COR-L47 (cell line): ENCODE measurements around the gene MMEL1.

Experiments used
- DNase-seq: peaks from one replicate; lab custom pipeline; 2025; lab: John Stamatoyannopoulos, UW

MMEL1 gene

DNA sequence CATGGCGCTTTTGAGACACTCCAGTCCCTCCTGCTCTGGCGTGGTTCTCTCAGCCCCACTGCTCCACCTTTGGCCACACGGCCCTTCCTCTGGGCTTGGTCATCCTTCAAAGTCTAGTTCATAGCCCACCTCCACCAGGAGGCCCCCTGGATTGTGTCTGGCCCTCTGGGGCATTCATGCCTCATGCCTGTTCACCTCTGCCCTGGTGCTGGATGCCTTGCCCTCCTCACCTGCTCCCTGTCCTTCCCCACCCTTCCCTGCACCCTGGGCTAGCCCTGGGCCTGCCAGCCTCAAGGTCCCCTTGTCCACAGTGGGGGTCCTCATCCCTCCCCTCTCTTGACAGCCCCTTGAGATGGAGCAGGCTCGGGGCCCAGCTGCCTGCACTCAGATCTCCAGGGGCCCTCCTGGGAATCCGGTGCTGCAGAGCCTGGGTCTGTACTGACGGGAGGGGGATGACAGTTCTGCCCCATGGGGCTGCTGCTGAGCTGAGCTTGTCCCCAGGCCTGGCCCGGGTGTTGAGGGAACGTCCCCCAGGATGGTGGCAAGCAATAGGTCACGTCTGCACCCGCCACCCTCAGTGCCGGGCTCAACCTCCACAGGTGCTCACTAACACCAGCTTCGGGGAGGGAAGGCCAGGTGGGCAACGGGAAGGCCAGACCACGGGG lies 27.8 kb downstream of the MMEL1 start:
- no peak for DNase-seq

DNA sequence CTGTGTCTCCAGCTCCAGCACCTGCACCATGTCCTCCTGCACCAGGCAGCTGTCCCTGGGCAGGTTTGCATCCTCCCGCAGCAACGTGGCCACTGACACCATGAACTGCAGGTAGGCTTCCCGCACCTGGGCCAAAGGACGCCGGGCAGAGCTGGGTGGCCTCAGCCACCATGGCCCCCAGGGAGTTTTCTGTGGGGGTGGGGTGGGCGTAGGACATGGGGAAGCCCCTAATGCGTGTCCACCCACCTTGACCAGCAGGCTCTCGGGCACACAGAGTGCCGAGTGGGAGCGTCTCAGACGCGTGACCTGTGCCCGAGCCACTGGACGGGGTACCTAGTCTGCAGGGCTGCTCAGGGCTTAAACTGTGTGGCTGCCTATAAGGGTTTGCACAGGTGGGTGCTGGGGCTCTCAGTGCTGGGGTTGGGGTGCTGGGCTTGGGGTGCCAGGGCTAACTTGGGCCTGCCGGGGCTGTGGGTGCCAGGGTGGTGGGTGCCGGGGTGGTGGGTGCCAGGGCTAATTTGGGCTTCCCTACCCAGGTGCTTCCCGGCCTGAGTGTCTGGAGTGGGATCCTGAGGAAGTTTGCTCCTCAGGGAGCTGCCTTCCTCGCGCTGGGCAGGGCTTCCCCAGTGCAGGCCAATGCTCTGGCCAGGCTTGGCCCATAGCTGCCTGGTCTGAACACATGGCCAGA lies 28.5 kb downstream of the MMEL1 start:
- DNase-seq: no peak

DNA sequence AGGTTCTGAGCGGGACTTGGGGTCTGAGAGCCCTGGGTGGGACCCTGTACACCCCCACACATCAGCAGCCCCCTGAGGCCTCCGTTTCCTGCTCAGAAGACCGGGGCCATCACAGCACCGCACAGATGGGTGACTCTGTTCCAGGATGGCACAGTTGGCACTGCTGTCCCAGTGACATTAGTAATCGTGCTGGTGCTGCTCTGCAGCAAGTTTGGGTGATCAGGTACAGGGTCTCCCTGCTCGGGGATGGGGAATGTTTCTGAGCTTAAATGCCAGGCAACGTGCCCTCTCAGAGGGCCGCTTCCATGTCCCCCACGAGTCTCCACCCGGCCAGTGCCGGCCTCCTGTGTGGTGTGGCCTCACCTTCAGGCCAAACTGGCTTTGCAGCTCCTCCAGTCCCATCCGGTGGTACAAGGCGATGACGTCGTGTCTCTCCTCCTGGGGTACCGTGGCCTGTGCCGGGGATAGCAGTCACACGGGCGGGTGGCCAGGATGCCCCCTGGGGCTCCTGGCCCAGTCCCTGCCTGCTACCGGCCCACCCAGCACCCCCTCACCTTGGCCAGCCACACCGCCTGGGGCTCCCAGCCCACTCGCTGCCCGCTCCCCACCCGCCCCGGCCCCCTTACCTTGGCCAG lies 29.2 kb downstream of the MMEL1 start:
- no peak for DNase-seq

DNA sequence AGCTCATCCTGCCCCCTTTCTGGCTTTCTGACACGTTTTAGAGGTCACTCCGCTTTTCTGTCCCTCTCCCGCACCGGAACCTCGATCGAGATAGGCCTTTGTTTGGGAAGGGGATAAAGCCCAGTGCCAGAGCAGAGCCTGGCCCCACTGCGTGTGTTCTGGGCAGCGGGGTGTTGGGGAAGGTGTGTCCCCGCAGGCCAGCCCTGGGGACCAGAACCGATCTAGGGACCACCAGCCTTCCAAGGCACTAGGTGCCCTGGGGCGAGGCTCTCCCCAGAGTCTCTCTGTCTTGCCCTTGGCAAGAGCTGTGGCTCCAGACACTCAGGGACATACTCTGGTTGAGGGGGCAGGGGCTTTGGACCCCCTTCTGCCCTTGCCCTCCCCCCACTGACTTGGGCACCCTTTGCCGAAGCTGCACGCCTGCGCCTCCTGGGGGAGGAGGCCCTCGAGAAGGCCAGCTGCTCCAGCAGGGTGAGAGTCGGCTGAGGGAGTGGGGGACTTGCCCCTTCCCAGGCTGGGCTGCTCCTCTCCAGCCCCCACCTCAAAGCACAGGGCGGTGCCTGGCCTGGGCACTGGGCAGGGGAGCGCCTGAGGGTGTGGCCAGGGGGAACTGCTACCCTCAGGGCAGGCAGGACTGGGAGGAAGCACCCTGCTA lies 29.8 kb downstream of the MMEL1 start:
- no peak for DNase-seq

DNA sequence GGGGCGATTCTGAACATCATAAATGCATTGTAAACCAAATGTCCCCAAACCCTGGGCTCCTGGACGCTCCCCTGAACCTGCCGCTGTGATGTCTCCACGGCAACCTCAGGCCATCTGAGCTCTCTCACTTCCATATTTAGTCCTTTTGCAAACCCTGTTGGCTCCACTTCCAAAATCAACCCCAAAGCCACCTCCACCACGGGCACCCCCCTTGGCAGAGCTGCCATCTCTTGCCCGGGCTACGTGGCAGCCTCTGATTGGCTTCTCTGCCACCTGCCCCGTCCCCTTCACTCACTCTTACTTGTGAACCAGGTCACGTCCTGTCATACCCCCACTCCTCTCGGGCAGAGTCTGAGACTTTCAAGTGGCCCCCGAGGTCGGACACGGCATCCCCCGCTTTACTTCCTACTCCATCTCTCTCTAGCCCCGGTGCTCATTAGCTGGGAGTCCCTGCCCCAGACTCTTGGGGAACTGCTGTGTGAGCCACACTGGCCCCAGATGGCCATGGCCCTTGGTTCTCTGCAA lies 30.4 kb downstream of the MMEL1 start:
- DNase-seq: no peak

DNA sequence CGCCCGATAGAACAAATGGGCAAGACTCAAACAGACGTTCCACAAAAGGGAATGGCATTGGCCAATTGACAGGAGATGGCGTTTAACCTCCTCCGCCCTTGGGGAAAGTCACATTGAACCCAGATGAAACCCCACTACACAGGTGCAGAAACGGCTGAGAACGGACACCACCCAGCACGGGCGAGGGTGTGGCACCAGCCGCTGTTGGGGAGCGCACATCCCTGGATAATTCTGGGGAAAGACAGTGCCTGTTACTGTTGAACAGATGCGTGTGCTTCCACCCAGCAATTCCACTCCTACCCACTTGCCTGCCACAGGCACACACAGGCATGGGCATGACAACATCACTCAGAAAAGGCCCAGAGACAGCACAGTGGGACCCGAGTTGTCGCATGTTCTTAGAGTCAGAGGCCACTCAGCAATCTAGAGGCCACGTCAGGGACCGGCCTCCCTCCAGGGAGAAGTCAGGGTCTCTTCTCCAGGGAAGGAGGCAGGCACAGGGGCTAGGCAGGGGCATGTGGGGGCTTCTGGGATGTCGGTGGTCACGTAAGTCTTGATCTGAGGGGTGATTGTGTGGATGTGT lies 31.0 kb downstream of the MMEL1 start:
- no peak for DNase-seq

DNA sequence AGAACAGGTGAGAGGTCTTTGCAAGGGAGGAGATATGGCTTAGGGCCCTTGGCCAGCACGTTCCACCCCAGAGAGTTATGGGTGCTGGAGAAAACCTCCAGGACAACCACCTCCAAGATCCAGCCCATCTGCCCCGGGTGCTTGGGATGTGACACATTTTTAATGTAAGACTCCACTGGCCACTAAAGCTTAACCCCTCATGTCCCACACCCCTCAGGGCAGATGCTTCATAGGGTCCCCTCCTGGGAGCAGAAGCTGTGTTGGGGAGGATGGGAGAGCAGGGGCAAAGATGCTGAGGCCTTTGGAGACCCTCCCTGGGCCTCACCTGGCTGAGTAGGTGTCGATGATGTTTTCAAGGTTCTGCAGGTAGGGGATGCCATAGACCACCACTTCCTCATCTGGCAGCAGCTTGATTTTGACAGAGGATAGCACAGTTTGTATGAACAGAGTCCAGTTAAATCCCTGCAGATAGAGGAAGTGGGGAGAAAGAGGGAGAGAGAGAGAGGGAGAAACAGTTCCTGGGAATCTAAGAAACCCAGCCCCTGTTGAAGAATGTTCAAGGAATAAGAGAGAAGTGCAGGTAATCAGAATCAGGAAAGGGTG lies 34.4 kb downstream of the MMEL1 start:
- no peak for DNase-seq

DNA sequence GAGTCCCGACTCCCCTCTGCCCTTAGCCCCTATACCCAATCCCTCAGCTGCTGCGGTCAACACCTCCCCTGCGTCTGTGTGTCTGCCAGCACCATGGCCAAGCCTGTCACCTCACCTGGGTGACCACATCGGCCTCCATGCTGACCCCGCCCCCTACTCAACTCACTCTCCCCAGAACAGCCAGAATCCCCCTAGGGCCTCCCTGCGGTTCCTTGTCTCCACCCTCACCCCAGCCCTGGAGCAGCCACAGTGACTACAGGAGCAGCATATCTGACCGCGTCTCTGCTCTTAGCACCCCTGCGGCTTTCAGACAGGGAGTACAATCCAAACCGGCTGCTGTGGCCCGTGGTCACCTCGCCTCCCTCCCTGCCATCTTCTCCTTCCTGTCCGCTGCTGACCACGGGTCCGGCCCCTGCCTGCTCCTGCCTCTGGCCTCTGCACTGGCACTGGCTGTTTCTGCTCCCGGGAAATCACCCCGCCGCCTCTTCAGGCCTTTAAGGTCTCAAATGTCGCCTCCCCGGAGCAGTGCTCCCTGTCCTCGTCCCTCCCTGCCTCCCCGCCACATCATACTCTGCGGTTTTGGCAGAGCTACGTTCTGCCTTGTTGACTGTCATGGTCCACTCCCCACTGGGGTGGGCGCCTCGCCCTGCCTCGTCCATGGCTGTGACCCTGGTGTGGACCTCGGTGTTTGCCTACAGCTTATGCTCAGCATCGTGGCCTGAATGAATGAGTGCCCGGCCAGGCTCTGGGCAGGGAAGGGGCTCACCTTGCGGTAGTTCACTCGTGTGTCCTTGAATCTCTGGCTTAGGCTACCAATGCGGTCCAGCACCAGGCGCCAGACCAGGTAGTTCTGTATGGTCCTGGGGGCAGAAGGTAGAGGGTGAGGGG lies 35.1 kb downstream of the MMEL1 start:
- DNase-seq: no peak

DNA sequence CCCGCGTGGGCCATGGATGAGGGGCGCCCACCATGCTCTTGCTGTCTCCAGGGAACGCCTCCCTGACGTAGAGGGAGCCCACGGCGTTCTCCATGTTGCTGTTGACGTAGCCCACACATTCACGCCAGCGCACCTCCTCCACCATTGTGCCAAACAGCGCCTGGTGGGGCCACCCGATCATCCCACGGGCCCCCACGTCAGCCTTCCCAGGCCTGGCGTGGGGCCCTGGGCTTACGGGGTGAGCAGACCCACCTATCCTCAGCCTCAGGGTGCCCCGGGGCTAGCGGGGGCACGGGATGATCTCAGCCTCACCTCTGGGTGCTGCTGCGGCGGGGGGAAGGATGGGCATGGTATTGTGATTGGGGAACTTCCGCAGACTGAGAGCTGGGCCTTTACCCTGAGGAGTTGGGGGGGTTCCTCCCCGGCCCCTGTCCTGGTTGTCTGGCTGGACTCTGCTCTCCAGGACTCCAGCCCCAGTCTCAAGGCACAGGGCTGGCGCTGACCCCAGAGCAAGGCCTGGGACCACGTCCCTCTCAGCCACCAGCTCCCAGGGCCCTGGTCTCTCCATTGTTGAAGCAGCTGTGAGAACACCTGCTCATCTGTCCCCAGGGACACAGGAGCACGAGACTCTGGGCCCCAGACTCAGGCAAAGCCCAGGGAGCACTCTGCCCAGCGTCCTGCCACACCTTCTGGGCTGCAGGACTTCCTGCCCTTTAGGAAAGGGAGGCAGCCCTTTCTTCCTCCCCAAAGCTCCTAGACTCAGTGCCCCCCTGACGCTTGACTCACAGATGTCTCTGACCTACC lies 36.1 kb downstream of the MMEL1 start:
- DNase-seq: no peak

DNA sequence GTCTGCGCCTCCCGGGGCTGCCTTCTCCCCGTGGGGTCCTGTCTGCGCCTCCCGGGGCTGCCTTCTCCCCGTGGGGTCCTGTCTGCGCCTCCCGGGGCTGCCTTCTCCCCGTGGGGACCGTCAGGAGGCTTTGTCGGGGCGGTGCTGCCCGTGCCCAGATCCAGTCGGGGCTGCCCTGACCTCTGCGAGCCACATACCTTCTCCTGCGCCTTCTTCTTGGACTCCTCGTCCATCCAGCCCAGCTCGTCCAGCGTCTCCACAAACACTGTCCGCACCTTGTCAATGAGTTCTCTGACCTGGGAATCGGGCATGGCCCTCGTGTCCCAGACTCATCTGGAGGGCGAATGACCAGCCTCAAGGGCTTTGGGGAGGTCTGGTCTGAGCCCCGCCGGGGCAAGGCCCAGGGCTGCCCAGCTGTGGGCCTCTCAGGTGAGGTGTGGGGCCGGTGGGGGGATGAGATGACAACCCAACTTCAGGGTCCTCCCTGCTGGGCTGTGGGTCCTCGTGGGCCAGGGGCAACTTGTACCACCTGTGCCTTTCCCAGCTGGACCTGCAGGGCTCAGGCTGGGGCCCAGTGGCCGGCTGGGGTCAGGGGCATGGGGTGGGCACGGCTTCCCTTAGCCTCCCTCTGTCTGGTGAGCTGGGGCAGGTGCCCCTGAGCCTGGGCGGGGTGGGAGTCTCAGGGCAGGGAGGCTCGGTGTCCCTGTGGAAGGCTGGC lies 36.8 kb downstream of the MMEL1 start:
- DNase-seq: no peak

DNA sequence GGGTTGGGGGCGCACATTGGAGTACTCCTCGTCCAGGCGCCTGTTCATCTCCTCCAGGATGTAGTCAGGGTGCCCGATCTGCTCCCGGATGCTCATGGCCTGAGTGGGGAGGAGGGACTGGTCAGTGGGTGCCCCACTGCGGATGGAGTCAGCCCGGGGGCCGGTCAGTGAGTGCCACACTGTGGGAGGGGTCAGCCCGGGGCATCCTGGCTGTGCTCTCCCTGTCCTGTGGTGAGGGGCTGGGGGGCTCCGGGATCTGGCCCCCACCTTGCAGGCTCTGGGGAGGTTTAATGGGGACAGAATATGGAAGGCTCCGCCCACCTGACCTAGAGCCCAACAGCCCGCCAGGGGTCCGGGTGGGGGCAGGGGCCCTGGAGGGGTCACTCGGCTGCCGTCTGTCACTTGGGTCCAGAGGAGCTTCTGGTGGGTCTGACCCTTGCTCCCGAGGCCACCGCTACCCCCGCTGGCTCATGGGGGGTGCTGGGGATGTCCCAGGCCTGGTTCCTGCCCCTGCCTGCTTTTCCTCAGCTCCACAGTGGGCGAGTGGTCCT lies 37.5 kb downstream of the MMEL1 start:
- DNase-seq: no peak

DNA sequence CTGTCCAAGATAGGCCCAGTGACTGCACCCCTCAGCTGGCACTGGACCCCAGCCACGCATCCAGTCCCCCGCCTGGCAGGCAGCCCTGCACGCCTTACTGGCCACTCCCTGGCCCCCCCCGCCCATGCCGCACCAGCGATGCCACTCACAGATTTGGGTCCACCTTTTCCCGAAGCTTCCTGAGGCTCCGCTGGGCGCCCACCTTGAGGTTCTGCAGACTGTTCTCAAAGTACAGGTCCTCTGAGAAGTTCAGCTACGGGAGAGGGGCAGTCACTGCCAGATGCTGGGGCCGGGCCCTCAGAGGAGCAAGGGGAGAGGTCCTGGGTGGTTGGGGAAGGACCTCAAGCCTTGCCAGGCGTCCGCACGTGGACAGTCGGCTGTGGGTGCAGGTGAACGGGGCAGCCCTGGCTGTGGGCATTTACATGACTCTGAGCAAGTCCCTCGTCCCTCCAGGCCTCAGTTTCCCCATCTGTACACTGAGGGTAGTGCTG lies 38.1 kb downstream of the MMEL1 start:
- DNase-seq: no peak

DNA sequence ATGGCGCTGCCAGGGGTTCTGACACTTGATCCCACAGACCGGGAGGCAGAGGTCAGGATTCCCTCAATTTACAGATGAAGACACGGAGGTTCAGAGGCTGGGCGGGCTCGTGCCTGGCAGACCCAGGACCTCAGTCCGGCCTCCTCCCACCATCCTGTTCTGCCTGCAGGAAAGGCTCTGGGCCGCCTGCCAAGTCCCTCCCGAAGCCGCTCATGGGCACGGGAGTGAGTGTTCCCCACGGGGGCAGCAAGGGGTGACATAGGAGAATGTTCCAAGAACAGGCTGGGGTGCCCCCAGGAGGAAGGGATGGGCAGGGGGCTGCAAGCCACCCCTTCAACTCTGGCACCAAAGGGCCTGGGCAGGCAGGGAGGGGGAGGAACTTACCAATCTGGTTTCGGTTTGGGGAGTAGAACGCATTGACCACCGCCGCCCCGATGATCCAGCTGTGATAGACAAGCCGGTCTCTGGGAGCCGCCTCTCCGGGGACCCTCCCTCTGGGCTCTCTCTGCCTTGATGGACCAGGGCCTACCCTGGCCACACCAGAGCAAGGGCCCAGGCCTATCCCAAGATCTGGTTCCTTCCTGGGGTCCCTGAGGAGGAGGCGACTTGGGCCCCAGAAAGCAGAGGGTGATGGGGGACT lies 38.7 kb downstream of the MMEL1 start:
- peak; percentile 61 for DNase-seq

DNA sequence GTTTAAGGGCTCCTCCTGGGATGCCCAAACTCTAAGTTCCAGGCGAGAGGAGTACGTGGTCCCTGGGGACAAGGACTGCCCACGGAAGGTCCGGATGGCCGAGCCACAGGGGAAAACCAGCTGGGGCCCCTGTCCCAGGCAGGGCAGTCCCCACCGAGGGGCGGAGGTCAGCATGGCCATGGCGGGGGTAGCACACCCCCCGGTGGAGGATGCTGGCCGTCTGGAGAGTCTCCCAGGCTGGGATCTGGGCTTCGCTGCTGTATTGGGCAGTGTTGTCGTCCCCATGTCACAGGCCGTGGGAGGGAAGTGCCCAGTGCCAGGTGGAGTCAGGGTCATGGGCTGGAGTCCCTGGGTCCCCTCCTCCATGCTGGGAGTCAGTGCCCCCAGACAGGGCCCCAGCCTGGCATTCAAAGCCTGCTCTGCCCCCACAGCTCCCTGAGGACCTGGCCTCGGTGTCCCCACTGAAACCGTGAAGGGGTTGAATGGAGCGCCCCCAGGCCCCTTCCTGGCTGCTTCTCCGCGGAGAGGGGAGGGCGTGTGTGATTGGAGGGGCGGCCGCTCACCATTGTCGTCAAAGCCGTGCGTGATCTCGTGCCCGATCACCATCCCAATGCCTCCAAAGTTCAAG lies 39.5 kb downstream of the MMEL1 start:
- DNase-seq: no peak

DNA sequence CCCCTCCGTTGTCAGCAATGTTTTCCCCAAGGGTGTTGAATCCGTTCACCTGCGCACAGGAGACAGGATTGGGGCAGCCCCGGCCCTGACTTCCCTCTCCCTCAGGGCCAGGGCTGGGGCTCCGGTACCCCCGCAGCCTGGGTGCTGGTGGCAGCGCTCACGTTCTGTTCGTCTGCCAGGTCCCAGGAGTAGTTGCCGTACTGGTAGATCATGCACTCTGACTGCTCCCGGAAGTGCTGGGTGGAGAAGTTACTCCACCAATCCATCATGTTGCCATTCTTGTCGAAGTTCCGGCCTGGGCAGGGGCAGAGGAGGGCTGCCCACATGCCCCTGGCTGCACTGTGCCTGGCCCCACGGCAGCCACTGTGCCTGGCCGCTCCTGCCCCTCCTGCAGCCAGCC lies 40.1 kb downstream of the MMEL1 start:
- DNase-seq: no peak

DNA sequence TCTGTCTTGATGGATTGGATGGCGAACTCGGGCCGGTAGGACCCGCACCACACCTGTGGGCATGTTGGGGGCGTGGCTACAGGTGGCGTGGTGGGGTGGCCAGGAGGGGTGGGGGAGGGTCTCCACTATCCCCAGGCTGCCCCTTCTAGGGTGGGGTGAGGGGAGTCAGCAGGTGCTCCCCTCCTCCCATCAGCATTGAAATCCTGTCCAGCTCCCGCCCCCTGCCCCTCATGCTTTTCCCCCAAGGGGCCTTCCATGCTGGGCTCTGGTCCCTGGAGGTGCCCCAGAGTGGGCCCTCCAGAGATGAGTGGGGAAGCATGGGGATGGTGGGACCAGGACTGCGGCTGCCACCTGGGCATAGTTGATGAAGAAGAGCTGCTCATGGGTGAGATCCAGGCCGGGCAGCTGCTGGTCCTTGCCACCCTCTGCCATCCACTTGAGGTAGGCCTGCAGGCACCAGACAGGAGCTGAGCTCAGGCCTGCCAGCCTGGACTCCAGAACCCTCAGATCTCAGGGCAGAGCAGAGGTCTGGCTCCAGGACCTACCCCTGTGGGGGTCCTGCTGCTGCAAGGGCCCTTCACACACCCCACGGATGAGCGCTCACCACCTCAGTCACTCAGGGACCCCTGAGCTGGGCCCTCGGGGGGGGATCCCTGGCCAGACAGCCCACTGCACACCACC lies 41.1 kb downstream of the MMEL1 start:
- DNase-seq: no peak

DNA sequence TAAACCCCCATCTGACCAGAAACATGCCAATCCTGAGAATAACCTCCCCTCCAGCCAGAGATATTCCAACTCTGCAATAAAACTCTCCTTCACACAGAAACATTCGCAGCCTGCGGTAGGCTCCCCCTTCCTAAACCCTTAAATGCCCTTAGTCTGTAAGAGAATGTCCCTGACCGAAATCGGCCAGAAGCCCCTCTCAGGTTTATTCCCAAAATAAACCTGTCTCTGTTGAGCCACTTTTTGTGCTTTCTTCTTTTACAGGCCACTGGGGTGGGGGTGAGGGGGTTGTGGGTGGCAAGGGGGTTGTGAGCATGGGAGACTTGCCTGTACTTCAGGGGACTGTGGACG lies 41.6 kb downstream of the MMEL1 start:
- DNase-seq: no peak
